Germinal center (tissue), 1 donor: ENCODE data around the gene ELOVL4.

Experiments
- DNase-seq: peaks from one replicate; pipeline ENCODE4 v3.0.0; 2012; ENCODE audit warnings: mixed read lengths, low spot score

Gene ELOVL4

DNA sequence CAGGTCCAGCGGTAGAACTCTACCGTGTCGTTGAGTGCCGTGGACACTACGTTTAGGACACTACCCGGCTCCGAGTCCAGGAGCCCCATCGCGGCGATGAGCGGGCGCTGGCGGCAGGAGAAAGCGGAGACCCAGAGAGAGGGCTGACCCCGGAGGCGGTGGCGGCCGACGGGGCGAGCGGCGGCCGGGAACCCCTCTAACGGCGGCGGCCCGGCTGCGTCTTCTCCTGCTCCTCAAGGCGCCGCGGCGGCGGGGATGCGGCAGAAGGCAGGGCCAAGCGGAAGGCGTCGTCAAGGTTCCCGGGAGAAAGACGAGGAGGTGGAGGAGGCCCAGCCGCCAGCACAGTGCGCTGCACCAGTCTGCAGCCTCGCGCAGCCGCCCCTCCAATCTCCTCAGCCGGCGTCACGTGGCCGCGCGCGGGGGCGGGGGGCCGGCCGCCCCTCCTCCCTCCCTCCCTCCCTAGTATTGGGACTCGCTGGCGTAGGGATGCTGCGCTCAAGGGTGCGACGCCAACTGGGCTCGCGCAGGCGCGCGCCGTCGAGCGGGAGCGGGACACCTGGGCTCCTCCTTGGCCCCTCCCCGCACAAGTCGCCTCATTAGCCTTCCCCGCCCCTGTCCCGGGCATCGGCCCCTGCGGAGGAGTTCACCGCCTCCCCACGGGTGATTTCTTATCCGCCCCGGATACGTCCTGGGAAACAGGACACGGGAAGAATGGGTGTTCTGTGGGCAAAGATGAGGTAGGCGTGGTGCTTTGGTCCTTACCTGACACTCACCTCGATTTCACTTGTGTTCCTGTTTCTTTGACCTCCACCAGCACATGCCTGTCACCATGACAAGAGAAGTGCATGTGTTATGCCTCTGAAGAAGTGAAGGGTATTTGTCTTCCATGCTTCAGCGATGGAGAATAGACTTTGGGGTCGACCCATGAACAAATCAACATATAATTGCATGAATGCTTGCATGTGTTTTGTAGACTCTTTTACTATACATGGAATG, at the start of gene ELOVL4:
ELOVL4 (minus strand) TSS at position 363 of the 996 bp plus-strand sequence; CDS start at position 89, 274 bp downstream.
- peak; percentile 42 for DNase-seq

DNA sequence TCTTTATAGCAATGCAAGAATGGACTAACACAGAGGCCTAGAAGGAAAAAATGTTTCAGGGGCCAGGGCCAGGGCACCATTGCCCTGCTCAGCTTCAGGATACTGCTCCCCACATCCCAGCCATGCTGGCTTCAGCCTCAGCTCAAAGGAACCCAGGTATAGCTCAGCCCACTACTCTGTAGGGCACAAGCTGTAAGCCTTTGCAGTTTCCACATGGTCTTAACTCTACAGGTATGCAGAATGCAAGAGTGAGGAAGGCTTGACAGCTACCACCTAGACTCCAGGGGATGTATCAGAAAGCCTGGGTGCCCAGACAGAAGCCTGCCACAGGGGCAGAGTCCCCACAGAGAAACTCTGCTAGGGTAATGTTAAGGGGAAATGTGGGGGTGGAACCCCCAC, 46.6 kb upstream of the ELOVL4 start:
- no peak for DNase-seq

DNA sequence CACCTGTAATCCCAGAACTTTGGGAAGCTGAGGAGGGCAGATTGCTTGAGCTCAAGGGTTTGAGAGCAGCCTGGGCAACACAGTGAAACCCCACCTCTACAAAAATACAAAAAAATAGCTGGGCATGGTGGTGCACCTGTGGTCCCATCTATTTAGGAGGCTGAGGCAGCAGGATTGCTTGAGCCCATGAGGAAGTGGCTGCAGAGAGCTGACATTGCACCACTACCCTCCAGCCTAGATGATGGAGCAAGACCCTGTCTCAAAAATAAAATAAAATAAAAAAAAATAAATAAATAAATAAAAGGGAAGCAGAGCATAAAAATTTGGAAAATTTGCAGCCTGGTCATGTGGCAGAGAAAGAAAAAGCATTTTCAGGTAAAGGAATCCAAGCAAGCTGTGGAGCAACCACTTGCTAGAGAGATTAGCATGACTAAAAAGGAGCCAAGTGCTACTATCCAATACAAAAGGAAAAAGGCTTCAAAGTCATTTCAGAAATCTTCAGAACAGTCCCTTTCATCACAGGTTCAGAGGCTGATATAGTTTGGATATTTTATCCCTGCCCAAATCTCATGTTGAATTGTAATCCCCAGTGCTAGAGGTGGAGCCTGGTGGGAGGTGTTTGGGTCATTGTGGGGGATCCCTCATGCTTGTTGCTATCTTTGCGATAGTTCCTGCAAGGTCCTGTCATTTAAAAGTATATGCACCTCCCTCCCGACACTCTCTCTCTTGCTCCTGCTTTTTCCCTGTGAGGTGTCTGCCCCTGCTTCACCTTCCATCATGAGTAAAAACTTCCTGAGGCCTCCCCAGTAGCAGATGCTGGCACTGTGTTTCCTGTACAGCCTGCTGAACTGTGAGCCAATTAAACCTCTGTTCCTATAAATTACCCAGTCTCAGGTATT, 45.9 kb upstream of the ELOVL4 start:
- DNase-seq, result no peak

DNA sequence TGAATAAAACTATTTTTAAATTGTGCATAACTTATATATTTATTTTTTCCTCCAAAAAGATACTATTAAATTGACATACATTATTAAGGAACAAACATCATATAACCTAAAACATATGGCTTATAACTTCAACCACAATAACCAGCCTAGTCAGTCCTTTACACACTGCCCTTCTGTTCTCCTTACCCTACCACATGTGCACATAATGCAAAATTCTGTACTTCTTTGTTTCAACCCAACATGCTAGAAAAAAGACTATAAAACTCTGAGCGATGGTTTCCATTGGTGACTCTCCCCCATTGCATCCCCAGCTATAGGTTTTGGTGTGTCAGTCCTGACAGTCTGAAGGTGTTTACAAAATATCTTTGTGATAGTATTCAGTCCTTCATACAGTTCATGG, 42.3 kb upstream of the ELOVL4 start:
- DNase-seq, result no peak

- peak; percentile 3 for DNase-seq
Observed at GRCh38 chr6:79985128-79985527, 37.8 kb upstream of the ELOVL4 start.

GRCh38 chr6:79984261-79984660, 36.9 kb upstream of the ELOVL4 start:
- no peak for DNase-seq

GRCh38 chr6:79981652-79982051, 34.3 kb upstream of the ELOVL4 start:
- no peak for DNase-seq

DNA sequence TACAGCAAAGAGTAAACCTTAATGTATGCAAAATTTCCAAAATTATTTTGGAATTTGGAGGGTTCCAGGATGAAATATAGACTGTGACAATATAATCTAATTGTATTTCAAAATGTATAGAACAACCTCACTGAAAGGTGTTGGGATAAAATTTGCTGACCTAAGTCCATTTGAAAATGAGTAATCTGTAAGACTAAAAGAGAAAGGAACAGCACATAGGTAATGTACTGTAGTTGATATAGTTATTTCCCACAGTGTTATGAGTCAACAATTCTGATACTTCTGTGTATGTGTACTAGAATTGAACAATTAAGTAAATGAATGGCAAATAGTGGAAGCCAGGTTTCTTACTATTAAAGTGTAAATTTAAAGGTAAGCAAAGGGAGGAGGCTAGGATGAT, 23.8 kb upstream of the ELOVL4 start:
- no peak for DNase-seq

- no peak for DNase-seq
Observed at GRCh38 chr6:79969784-79970183, 22.4 kb upstream of the ELOVL4 start.

GRCh38 chr6:79967178-79967577, 19.8 kb upstream of the ELOVL4 start:
- DNase-seq, result no peak

DNA sequence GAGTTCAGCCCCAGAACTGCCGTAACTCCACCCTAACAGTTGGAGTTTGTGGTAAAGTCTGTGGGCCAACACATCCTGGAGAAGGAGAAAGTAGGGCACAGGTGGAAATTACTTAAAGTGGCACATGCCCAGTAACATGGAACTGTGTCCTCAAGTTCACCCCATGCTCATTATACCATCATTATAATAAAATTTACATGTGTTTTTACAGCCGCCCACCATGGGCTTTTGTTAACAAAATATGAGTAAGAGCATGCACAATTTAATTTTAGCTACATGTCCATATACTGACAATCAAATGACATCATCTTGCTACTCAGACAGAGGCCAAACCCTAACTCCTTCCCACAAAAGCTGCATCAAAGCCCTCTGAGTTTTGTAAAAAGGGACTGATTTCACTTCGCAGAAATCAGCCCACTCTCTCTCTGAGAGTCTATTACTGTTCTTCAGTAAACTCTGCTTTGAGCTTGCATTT, 17.3 kb upstream of the ELOVL4 start:
- no peak for DNase-seq

DNA sequence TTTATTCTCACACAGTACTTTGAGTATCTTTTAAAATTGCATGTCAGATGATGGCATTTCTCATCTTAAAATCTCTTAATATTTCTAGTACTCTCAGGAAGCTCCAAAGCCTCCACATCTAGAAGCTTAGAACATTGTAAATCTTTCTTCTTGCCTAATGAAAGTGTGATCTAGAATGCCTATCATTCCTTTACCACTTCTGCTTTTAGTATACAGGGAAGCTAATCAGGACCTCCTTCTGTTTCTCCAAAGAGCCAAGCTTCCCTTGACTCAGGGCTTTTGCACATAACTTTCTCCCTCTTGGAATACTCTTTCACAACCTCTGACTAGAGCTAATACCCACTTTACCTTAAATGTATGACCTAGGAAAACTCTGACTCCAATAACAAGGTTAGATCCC, 7.5 kb upstream of the ELOVL4 start:
- no peak for DNase-seq

GRCh38 chr6:79949233-79949632, 1.9 kb upstream of the ELOVL4 start:
- peak; percentile 23 for DNase-seq

DNA sequence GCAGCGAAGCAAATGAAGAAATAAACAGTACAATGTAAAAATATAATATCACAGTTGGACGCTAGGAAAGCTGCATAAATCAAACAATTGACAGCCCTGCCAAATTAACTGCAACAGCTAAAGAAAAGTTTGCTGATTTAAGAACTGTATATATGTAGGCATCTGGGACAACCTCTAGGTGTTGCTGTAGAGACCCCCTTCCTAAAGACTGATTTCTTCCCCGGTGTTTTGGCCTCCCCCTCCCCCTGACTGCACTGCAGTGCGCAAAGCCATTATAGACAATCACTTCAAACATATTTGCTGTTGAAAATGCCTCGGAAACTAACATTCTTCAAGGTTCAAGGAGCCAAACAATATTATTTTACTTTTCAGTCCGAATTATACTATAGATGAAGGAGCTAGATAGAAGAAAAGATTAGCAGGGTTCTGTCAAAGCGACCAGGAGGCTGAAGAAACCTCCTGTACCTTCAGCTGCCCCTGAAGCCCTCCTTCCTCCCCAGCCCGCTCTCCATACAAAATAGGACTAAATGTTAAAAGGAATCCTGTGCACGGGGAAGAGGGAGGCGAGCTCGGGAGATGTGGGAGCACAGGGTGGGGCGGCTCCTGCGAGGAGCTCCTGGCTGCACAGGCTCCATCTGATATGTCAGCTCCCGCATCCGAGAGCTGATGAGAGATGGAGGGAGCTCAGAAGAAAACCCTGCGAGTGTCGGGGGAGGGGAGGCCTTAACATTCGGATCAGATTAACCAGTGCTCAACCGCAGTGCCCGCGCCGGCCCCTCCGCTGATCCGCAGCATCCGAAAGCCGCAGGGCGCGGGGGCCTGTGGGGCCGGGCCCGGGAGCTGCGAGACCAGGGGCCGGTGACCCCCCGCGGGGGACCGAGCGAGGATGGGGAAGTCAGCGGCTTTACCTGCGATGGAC, 822 bp downstream of the ELOVL4 start:
- DNase-seq, result peak; percentile 19

DNA sequence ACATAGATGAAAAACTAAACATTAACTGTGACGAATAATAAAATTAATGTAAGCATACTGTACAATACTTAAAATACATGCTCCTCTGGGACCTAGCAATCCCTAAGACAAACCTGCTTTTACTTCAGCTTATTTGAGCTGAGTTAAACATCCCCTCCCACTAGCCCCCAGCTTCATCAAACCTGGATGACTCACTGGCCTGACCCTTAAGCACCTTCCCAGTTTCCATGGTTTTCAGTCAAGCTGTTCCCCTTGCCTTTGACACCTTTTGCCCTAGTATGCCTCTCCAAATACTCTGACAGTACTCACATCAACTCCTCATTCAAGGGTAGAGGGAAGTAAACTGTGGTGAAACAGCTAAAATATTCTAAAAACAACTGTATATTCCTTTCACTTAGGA, 4.2 kb downstream of the ELOVL4 start:
- DNase-seq, result no peak

GRCh38 chr6:79941489-79942151, 5.7 kb downstream of the ELOVL4 start:
- no peak for DNase-seq

- no peak for DNase-seq
Observed at GRCh38 chr6:79928478-79928998, 18.8 kb downstream of the ELOVL4 start.

DNA sequence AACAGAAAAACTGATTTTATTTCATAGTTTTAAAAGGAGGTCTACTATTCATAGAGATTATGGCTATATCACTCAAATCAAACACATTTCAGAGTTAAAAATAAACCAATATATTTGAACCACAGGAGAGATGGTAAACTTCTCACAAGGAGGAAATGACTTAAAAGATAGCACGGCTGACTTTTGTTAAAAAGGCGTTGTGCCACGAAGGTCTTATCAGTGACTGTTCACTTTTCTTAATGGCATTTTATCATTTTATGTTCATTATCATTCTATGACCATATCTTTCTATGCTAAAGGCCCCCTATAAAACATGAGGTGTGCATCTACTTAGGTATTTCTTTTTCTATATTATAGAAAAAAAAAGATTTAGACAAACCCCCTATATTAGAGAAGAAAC, 19.6 kb downstream of the ELOVL4 start:
- DNase-seq, result no peak

- no peak for DNase-seq
Observed at GRCh38 chr6:79923270-79923669, 24.1 kb downstream of the ELOVL4 start.

- no peak for DNase-seq
Observed at GRCh38 chr6:79922018-79922417, 25.3 kb downstream of the ELOVL4 start.

- no peak for DNase-seq
Observed at GRCh38 chr6:79913369-79913768, 34.0 kb downstream of the ELOVL4 start.
